Measurements from ENCODE around the gene PIP5K1C. TPM values are rescaled to one million over a fixed set of nuclear protein-coding genes. Genes with fewer than 3 reads are reported as not detected.

Gene PIP5K1C
- total RNA-seq, 1 experiment from 2014 or later: 34.0 TPM

DNA sequence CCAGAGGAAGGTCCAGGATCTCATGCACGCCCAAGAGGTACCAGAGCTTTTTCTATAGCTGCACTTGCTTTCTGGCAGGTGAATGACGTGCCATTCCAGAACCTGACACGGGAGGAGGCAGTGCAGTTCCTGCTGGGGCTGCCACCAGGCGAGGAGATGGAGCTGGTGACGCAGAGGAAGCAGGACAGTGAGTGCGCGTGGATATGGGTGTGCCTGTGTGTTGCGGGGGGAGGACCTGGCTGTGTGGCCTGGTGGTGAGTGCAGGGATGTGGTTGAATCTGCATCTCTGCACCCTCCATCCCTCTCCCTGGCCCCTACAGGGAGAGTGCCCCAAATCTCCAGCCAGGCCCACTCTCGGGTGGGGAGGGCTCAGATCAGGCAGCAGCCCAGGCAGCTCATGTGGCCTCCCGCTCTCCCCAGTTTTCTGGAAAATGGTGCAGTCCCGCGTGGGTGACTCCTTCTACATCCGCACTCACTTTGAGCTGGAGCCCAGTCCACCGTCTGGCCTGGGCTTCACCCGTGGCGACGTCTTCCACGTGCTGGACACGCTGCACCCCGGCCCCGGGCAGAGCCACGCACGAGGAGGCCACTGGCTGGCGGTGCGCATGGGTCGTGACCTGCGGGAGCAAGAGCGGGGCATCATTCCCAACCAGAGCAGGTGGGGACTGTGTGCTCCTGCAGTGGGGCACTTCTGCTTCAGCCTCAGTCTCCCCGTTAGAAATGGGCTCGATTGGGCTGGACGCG lies 38.4 kb upstream of the PIP5K1C start (continued):
- TF ChIP-seq, protein P1, sequence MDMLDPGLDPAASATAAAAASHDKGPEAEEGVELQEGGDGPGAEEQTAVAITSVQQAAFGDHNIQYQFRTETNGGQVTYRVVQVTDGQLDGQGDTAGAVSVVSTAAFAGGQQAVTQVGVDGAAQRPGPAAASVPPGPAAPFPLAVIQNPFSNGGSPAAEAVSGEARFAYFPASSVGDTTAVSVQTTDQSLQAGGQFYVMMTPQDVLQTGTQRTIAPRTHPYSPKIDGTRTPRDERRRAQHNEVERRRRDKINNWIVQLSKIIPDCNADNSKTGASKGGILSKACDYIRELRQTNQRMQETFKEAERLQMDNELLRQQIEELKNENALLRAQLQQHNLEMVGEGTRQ (CRISPR knock-in tag; IDR thresholded peaks at IDR 0.05): no peak
- TF ChIP-seq FOXK1 (CRISPR knock-in tag; IDR thresholded peaks at IDR 0.05) (no peak), CBFB (CRISPR knock-in tag; IDR thresholded peaks at IDR 0.05; ENCODE audit: low read depth) (no peak), JAZF1 (CRISPR knock-in tag; IDR thresholded peaks at IDR 0.05) (no peak), ZNF121 (CRISPR knock-in tag; IDR thresholded peaks at IDR 0.05) (no peak)
- TF ChIP-seq, protein P2, sequence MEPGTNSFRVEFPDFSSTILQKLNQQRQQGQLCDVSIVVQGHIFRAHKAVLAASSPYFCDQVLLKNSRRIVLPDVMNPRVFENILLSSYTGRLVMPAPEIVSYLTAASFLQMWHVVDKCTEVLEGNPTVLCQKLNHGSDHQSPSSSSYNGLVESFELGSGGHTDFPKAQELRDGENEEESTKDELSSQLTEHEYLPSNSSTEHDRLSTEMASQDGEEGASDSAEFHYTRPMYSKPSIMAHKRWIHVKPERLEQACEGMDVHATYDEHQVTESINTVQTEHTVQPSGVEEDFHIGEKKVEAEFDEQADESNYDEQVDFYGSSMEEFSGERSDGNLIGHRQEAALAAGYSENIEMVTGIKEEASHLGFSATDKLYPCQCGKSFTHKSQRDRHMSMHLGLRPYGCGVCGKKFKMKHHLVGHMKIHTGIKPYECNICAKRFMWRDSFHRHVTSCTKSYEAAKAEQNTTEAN (CRISPR knock-in tag; IDR thresholded peaks at IDR 0.05): no peak
- TF ChIP-seq, protein P3, sequence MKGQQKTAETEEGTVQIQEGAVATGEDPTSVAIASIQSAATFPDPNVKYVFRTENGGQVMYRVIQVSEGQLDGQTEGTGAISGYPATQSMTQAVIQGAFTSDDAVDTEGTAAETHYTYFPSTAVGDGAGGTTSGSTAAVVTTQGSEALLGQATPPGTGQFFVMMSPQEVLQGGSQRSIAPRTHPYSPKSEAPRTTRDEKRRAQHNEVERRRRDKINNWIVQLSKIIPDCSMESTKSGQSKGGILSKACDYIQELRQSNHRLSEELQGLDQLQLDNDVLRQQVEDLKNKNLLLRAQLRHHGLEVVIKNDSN (CRISPR knock-in tag; IDR thresholded peaks at IDR 0.05): no peak
- TF ChIP-seq, protein P4, sequence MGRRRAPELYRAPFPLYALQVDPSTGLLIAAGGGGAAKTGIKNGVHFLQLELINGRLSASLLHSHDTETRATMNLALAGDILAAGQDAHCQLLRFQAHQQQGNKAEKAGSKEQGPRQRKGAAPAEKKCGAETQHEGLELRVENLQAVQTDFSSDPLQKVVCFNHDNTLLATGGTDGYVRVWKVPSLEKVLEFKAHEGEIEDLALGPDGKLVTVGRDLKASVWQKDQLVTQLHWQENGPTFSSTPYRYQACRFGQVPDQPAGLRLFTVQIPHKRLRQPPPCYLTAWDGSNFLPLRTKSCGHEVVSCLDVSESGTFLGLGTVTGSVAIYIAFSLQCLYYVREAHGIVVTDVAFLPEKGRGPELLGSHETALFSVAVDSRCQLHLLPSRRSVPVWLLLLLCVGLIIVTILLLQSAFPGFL (CRISPR knock-in tag; IDR thresholded peaks at IDR 0.05; ENCODE audit: borderline replicate concordance): no peak
- TF ChIP-seq, protein P5, sequence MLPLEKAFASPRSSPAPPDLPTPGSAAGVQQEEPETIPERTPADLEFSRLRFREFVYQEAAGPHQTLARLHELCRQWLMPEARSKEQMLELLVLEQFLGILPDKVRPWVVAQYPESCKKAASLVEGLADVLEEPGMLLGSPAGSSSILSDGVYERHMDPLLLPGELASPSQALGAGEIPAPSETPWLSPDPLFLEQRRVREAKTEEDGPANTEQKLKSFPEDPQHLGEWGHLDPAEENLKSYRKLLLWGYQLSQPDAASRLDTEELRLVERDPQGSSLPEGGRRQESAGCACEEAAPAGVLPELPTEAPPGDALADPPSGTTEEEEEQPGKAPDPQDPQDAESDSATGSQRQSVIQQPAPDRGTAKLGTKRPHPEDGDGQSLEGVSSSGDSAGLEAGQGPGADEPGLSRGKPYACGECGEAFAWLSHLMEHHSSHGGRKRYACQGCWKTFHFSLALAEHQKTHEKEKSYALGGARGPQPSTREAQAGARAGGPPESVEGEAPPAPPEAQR (CRISPR knock-in tag; IDR thresholded peaks at IDR 0.05): no peak

DNA sequence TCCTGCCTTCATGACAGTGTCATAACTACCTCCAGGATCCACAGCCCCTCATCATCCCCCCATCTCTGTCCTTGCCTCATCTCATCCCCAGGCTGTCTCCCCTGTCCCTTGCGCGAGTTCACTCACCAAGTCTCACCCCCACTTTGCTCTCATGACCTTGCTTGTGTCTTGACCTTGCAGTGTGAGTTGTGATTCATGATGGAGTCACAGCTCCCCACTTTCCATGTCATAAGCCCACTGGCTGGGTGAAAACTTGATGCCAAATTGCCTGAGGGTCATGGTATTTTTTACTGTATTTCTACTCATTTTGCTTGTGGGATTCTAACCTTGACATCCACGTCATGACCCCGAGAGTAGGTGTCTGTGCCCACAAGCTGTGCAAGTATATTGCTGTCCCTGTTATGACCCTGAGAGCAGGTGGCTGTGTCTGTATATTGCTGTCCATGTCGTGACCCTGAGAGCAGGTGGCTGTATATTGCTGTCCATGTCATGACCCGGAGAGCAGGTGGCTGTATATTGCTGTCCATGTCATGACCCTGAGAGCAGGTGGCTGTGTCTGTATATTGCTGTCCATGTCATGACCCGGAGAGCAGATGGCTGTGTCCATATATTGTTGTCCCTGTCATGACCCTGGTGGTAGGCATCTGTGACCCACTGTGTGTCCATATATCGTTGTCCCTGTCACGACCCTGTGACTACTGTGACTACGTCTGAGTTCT lies 37.4 kb upstream of the PIP5K1C start:
- Mint-ChIP-seq H3K27me3 (ENCODE audit: low read depth) (no peaks in the 10 kb centered on the region), H3K27ac (no peak overlapping the region), H3K4me3 (no peak overlapping the region), H3K9me3 (no peaks in the 10 kb centered on the region), H3K4me1 (no peaks in the 10 kb centered on the region), H3K36me3 (peaks cover 8% of the 10 kb centered on the region; the same call in 1 of the 2 replicates)
- CTCF ChIA-PET: no interaction called here
- no peak for DNase-seq (ENCODE audit: low spot score)
- no peak for ATAC-seq
- TF ChIP-seq CBFB (CRISPR knock-in tag; IDR thresholded peaks at IDR 0.05; ENCODE audit: low read depth) (no peak), OVOL2 (CRISPR knock-in tag; IDR thresholded peaks at IDR 0.05; ENCODE audit: borderline replicate concordance) (no peak), SP1 (CRISPR knock-in tag; conservative IDR thresholded peaks at IDR 0.05) (no peak)
- TF ChIP-seq, protein P6, sequence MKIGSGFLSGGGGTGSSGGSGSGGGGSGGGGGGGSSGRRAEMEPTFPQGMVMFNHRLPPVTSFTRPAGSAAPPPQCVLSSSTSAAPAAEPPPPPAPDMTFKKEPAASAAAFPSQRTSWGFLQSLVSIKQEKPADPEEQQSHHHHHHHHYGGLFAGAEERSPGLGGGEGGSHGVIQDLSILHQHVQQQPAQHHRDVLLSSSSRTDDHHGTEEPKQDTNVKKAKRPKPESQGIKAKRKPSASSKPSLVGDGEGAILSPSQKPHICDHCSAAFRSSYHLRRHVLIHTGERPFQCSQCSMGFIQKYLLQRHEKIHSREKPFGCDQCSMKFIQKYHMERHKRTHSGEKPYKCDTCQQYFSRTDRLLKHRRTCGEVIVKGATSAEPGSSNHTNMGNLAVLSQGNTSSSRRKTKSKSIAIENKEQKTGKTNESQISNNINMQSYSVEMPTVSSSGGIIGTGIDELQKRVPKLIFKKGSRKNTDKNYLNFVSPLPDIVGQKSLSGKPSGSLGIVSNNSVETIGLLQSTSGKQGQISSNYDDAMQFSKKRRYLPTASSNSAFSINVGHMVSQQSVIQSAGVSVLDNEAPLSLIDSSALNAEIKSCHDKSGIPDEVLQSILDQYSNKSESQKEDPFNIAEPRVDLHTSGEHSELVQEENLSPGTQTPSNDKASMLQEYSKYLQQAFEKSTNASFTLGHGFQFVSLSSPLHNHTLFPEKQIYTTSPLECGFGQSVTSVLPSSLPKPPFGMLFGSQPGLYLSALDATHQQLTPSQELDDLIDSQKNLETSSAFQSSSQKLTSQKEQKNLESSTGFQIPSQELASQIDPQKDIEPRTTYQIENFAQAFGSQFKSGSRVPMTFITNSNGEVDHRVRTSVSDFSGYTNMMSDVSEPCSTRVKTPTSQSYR (CRISPR knock-in tag; IDR thresholded peaks at IDR 0.05): no peak
- TF ChIP-seq, protein P7, sequence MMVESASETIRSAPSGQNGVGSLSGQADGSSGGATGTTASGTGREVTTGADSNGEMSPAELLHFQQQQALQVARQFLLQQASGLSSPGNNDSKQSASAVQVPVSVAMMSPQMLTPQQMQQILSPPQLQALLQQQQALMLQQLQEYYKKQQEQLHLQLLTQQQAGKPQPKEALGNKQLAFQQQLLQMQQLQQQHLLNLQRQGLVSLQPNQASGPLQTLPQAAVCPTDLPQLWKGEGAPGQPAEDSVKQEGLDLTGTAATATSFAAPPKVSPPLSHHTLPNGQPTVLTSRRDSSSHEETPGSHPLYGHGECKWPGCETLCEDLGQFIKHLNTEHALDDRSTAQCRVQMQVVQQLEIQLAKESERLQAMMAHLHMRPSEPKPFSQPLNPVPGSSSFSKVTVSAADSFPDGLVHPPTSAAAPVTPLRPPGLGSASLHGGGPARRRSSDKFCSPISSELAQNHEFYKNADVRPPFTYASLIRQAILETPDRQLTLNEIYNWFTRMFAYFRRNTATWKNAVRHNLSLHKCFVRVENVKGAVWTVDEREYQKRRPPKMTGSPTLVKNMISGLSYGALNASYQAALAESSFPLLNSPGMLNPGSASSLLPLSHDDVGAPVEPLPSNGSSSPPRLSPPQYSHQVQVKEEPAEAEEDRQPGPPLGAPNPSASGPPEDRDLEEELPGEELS (CRISPR knock-in tag; IDR thresholded peaks at IDR 0.05): no peak
- TF ChIP-seq, protein P8, sequence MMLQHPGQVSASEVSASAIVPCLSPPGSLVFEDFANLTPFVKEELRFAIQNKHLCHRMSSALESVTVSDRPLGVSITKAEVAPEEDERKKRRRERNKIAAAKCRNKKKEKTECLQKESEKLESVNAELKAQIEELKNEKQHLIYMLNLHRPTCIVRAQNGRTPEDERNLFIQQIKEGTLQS (CRISPR knock-in tag; conservative IDR thresholded peaks at IDR 0.05): no peak
- POLR2A ChIA-PET: no interaction called here
